SU-DHL-6 (cell line): ENCODE results near the gene CHL1.

Source experiments
- CTCF ChIP-seq: fragments of 200-600 bp; sonication (generic); IDR thresholded peaks from one replicate; pipeline ENCODE4 v1.5.1; 2017; ENCODE audit warnings: antibody characterized with exemption, mild to moderate bottlenecking, low read length, moderate library complexity; ENCODE audit not compliant: insufficient read depth, poor library complexity, severe bottlenecking
- EZH2phosphoT487 ChIP-seq: fragments of 200-600 bp; sonication (generic), shearing (Covaris generic); conservative IDR thresholded peaks from 2 replicates; pipeline ENCODE4 v1.6.1; 2018; ENCODE audit warnings: mild to moderate bottlenecking, antibody characterized with exemption, low read length, moderate library complexity, mixed read lengths

GRCh38 chr3:196311-197148 is at the start of gene CHL1:
- TF ChIP-seq CTCF (no peak), EZH2phosphoT487 (no peak)
